Right lung (tissue), 5 donors: ENCODE measurements around the gene HDHD3. TPM values are rescaled to one million over a fixed set of nuclear protein-coding genes. Genes with fewer than 3 reads are reported as not detected.

Experiments
- DNase-seq, 2 donors: peaks; one replicate each; pipeline ENCODE4 v3.0.0-alpha.2; 2013
- polyA plus RNA-seq, 5 donors: library from polyadenylated mRNA; unstranded; fragments of 120-200 nt; gene quantifications; one replicate each; pipeline versions ENCODE4 v1.2.1 to v1.2.3, GENCODE V29; 2013; ENCODE audit warnings: inconsistent platforms in 1 of 5, low replicate concordance in 1 of 5; ENCODE audit not compliant: insufficient read length in 5 of 5, insufficient read depth in 1 of 5

HDHD3 gene
- polyA plus RNA-seq, 5 donors: 11.2 to 17.2 (median 16.7) TPM

GRCh38 chr9:113340011-113340699 is 36.6 kb downstream of the HDHD3 start, which contains the start of gene WDR31:
TSS of gene WDR31 (minus strand) at chr9:113340275. CDS start at chr9:113332022, 8,253 bp downstream.
- peak; percentile 88 to 91 for DNase-seq

DNA sequence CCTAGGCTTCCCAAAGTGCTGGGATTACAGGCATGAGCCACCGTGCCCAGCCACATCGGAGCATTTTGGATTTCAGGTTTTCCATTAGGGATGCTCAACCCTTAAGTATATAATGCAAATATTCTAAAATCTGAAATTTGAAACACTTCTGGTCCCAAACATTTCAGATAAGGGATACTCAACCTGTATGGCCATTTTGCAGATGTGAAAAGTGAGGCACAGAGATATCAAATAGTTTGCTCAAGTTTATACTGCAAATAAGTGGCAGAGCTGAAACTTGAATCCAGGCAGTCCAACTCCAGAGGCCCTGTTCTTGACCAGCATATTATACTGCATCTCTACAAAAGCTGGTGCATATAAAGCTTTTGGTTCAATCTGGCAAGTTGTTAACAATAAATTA is 39.1 kb downstream of the HDHD3 start:
- no peak for DNase-seq

- no peak for DNase-seq
Observed at GRCh38 chr9:113331780-113332179, 45.0 kb downstream of the HDHD3 start.

- DNase-seq: no peak
Observed at GRCh38 chr9:113328045-113328782, 48.6 kb downstream of the HDHD3 start.

- DNase-seq: no peak
Observed at GRCh38 chr9:113326230-113326629, 50.6 kb downstream of the HDHD3 start.

Other genes with a start within 250 kb of the HDHD3 start
- gene SLC31A2, start 226.0 kb downstream of the HDHD3 start, polyA plus RNA-seq: 1 to 10 TPM; 2.6 to 3.8 (median 2.7) TPM
- 10 to 100 TPM; 26.3 to 36.8 (median 34.1) TPM for gene FKBP15, start 155.7 kb downstream of the HDHD3 start, polyA plus RNA-seq
- gene SLC31A1, start 155.4 kb downstream of the HDHD3 start, polyA plus RNA-seq: 10 to 100 TPM; 14.9 to 18.8 (median 15.3) TPM
- 10 to 100 TPM; 30.3 to 38.4 (median 34.8) TPM for gene CDC26, start 101.4 kb downstream of the HDHD3 start, polyA plus RNA-seq
- gene PRPF4, start 101.3 kb downstream of the HDHD3 start, polyA plus RNA-seq: 10 to 100 TPM; 26.0 to 32.7 (median 30.4) TPM
- gene RNF183, start 73.6 kb downstream of the HDHD3 start, polyA plus RNA-seq: under 1 TPM; 0.29 to 0.67 (median 0.61) TPM
- 1 to 10 TPM; 4.9 to 6.8 (median 6.2) TPM for gene WDR31, start 36.7 kb downstream of the HDHD3 start, polyA plus RNA-seq
- 1 to 10 TPM; 6.7 to 9.1 (median 8.4) TPM for gene BSPRY, start 27.4 kb downstream of the HDHD3 start, polyA plus RNA-seq
- gene ALAD, start 24.3 kb upstream of the HDHD3 start, polyA plus RNA-seq: 10 to 100 TPM; 36.8 to 50.0 (median 45.5) TPM
- 10 to 100 TPM; 56.3 to 70.3 (median 67.0) TPM for gene POLE3, start 33.7 kb upstream of the HDHD3 start, polyA plus RNA-seq
- 1 to 10 TPM in 1 of 5 donors, under 1 TPM in 4; 0.51 to 1.1 (median 0.73) TPM for gene C9orf43, start 33.8 kb upstream of the HDHD3 start, polyA plus RNA-seq
- 10 to 100 TPM; 65.3 to 82.9 (median 75.8) TPM for gene RGS3, start 86.7 kb upstream of the HDHD3 start, polyA plus RNA-seq